Right cardiac atrium (tissue), 5 donors: ENCODE data around the gene RHBG. TPM values are rescaled to one million over a fixed set of nuclear protein-coding genes. Genes with fewer than 3 reads are reported as not detected.

ENCODE experiments used
- ATAC-seq, 2 donors: fragments of 200-7000 bp; cut with Tn5 transposase; one replicate each; pipeline versions ENCODE4 v1.8.0 to v1.9.1; 2020; ENCODE audit warnings: moderate library complexity in 2 of 2, mild to moderate bottlenecking in 1 of 2
- DNase-seq, 3 donors: peaks; one replicate each; pipeline ENCODE4 v3.0.0-alpha.2; 2020
- H3K27ac ChIP-seq: one replicate; pipeline ENCODE4 v1.5.1; 2013; ENCODE audit warnings: mild to moderate bottlenecking, low read length, control low read depth, moderate library complexity
- H3K27me3 ChIP-seq: one replicate; pipeline ENCODE4 v1.6.1; 2013; ENCODE audit not compliant: control insufficient read depth, insufficient read depth
- H3K4me1 ChIP-seq: one replicate; pipeline ENCODE4 v1.6.1; 2013; ENCODE audit warnings: low read length; ENCODE audit not compliant: control insufficient read depth, insufficient read depth
- H3K4me3 ChIP-seq: one replicate; pipeline ENCODE4 v1.5.1; 2013; ENCODE audit warnings: low read length, control low read depth
- H3K9me3 ChIP-seq: one replicate; pipeline ENCODE4 v1.6.1; 2013; ENCODE audit warnings: low read length; ENCODE audit not compliant: control insufficient read depth
- WGBS: extraction: QIAGEN DNeasy Blood & Tissue Kit; methylation state at CpG from one replicate; pipeline ENCODE4 v1.1.7; 2013; 5-methylcytosine and 5-hydroxymethylcytosine counted together
- intact Hi-C, 4 donors: fragments of 100-400 bp; cut with DNase I; formaldehyde crosslinking; loops; one replicate each; pipeline versions ENCODE4 v1.11.0 to v1.14.0; 2022 to 2023
- polyA plus RNA-seq: library from polyadenylated mRNA; stranded (reverse); fragments of 200-250 nt; gene quantifications from one replicate; pipeline ENCODE4 v1.2.3, GENCODE V29; 2013
- total RNA-seq, 4 donors: library from RNA; stranded (reverse); fragmentation: NEBNext Ultra II Directional; extraction: Animal tissue kit (Norgen Biotek cat#: 25700); gene quantifications; one replicate each; pipeline ENCODE4 v1.2.1, GENCODE V29; 2021
- donor health status: healthy with polysubstance abuse.
- donor health status: DM: no; HTN: yes; CAD: no.
- donor health status: DM: no; HTN: no; CAD: no.
- donor health status: DM: no; HTN: yes; CAD: no; lungs with severe emphysema.
- donor health status: DM: yes; HTN: yes; CAD: no.

Gene RHBG
- total and polyA plus RNA-seq, 5 donors, result 0.20 TPM; not detected in 4

DNA sequence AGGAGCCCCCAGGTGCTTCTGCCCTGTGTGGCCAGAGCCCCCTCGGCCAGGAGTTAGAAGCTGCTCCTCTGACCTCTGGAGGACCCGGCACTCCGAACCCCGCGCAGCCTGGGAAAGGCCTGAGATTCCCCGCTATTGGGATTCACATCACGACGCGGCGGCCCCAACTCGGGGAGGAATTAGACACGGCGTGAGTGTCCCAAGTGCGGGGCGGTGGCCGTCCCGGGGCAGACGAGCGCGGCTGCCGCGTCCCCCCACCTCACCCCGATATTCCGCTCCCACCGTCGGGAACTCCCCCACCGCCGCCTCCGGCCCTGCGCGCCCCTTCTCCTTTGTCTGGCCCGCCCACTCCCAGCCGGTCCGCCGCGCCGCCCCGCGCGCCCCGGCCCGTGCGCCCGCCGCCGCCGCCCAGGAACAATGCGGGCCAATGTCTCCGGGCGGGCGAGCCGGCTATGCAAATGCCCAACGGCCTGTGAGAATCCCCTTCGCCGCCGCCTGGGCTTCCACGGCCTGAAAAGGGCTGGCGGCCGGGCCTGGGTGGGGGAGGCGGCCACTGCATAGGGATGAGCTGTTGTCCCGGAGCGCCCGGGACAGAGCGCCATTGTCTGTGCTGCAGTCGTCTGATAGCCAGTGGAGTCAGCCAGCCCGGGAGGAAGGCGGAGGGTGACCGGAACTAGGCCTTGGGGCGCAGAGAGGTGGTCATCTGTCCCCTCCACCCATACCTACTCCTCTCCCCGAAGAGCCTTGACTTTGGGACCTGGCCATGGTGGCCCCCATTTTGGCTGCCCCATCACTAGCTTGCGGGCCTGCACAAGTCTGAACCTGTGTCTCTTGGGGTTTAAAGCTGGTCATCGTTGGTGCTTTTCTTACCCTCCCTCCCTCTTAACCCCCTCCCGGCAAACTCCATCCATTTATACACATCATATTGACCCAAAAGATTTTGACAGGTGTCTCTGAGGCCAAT lies 19.4 kb downstream of the RHBG start:
- ATAC-seq (no peak), DNase-seq (no peak)
- Histone ChIP-seq H3K4me1 (no peaks in the 10 kb centered on the region), H3K9me3 (no peaks in the 10 kb centered on the region), H3K27ac (no peak overlapping the region), H3K27me3 (no peaks in the 10 kb centered on the region), H3K4me3 (peak overlapping the region; percentile 47)
- intact Hi-C loops, result loop anchor here in 3 of 4 donors (5.0 to 10.0 kb wide), 5 partner anchors 54 to 266 kb away; partner anchors contain the start of genes GPATCH4 (in 1 of the 3) and HAPLN2 (in 1 of the 3)
- 10% methylated on average over 73 of the region's 73 CpGs for WGBS

DNA sequence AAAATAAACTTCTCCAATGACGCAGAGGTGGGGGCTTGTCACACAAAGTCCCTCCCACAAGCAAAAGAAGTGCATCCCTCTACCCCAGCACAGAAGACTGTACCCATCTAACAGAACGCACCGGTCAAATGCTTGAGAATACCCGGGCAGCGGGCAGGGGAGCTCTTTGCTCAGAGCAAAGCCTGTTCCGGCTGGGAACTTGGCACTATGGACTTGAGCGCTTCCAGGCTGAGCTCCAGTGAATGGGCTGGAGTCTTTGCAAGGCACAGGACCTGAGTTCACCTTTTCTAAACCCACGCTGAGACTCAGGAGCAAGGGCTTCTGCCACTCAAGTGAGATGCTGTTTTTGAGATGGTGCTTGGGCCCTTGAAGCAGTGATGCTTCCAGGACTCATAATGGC lies 20.3 kb downstream of the RHBG start:
- H3K27ac ChIP-seq, result no peak overlapping the region
- H3K27me3 ChIP-seq, result no peaks in the 10 kb centered on the region
- ATAC-seq, result no peak
- 96% methylated on average over 8 of the region's 8 CpGs for WGBS
- no peaks in the 10 kb centered on the region for H3K9me3 ChIP-seq
- peak in 1 of 3 donors; percentile 9 for DNase-seq
- no peak overlapping the region for H3K4me3 ChIP-seq
- H3K4me1 ChIP-seq, result no peaks in the 10 kb centered on the region
- intact Hi-C loops, result loop anchor here in 3 of 4 donors (5.0 to 10.0 kb wide), 5 partner anchors 53 to 265 kb away; partner anchors contain the start of genes GPATCH4 (in 1 of the 3) and HAPLN2 (in 1 of the 3)

DNA sequence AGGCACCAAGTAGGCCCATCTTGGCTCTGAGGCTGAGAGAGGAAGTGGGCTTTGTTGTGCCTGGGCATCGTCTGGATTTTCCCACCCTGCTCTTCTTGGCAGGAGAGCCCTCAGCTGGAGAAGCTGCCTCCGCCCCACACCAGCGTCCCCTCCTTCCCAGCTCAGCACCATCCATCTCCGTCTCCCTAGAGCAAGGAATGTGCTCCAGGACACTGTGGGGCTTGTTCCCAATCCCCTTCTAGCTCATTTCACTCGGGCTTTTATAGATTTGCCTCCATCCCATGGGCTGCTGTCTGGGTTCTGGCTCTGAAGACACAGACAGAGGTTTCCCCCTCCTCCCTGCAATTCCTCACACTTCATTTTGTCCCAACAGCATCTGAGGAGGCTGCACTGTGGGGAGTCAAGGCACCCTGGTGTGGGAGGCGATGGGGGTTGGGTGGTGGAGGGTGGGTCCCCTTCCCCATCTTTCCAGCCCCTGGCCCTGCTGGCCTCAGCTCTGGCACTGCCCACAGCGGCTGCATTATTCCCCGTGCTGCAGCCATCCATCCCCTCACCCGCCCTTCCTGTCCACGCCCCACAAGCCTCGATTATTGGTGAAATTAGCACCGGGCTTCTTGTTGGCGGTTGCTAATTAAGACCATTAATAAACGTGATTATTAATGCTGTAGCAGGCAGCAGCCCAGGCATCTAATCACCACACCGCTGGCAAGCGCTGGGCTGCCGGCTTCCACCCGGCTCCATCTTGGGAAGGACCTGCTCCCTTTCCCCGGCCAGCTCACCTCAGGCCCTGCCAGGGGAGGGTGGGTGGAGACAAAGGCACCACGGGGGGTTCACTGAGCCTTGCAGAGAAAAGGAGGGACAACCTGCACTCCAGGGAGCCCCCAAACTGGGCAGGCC lies 21.7 kb downstream of the RHBG start:
- Histone ChIP-seq H3K27me3 (no peaks in the 10 kb centered on the region), H3K9me3 (no peaks in the 10 kb centered on the region), H3K27ac (no peak overlapping the region), H3K4me1 (no peaks in the 10 kb centered on the region), H3K4me3 (no peak overlapping the region)
- intact Hi-C loops, result no loop called here
- peak in 1 of 3 donors; percentile 6 for DNase-seq
- ATAC-seq, result no peak
- 59% methylated on average over 20 of the region's 20 CpGs for WGBS

DNA sequence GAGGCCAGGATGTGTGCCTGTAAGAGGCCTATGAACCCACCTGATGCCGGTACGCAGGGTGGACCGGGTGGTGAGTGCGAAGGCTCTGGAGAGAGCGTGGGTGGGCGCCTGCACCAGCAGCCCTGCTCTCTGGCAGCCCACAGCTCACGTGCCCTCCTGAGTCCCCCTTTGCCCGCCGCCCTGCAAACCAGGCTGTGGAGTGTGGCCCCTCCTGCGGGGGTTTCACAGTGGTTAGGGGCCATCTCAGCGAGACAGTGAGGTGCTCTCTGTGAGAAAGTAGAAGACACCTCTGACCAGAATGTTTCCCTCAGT lies 22.3 kb downstream of the RHBG start:
- Histone ChIP-seq H3K27ac (no peak overlapping the region), H3K4me3 (no peak overlapping the region), H3K27me3 (no peaks in the 10 kb centered on the region), H3K4me1 (no peaks in the 10 kb centered on the region), H3K9me3 (no peaks in the 10 kb centered on the region)
- 78% methylated on average over 11 of the region's 11 CpGs for WGBS
- ATAC-seq (no peak), DNase-seq (peak in 1 of 3 donors; percentile 40)
- intact Hi-C loops, result no loop called here

DNA sequence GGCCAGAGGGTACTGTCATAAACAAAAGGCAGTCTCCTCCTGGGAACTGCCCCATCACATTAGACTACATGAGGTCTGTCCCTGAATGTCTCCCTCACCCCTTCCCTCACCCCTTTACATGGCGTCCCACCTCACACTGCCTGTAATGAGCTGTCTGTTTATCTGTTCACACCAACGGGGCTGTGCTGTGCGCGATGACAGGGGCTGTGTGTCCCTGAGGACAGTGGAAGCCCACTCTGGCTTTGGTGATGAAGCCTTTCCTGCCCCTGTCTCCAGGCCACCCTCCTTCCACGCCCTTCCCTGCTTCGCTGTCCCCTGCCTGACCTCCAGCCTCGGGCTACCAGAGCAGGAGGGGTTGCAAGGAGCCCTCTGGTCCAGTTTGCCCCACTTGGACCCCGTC lies 22.7 kb downstream of the RHBG start:
- Histone ChIP-seq H3K4me3 (no peak overlapping the region), H3K4me1 (no peaks in the 10 kb centered on the region), H3K9me3 (no peaks in the 10 kb centered on the region), H3K27me3 (no peaks in the 10 kb centered on the region), H3K27ac (no peak overlapping the region)
- 70% methylated on average over 8 of the region's 8 CpGs for WGBS
- ATAC-seq (no peak), DNase-seq (peak in 1 of 3 donors; percentile 1)
- intact Hi-C loops, result no loop called here

DNA sequence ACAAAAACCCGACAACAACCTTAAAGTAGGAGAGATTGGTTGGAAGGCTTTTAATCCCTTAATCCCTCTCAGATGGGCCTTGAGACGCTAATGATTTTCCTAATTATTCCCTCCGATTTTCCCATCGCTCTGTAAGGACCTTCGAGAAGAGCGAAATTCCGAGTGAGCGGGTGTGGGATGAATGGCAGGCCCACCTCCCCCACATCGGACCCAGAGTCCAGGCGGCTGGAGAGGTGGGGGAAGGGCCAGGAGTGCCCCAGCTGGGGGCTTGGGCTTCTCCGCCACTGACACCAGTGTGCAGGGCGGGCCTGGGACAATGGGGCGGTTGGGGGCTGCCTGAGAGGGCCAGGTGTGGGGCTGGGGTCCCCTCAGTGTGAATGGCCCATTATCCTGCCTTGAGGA lies 23.4 kb downstream of the RHBG start:
- 84% methylated on average over 13 of the region's 13 CpGs for WGBS
- H3K27ac ChIP-seq, result no peak overlapping the region
- no peaks in the 10 kb centered on the region for H3K9me3 ChIP-seq
- no peaks in the 10 kb centered on the region for H3K4me1 ChIP-seq
- intact Hi-C loops, result no loop called here
- DNase-seq (peak in 1 of 3 donors; percentile 16), ATAC-seq (no peak)
- H3K4me3 ChIP-seq, result no peak overlapping the region
- no peaks in the 10 kb centered on the region for H3K27me3 ChIP-seq

DNA sequence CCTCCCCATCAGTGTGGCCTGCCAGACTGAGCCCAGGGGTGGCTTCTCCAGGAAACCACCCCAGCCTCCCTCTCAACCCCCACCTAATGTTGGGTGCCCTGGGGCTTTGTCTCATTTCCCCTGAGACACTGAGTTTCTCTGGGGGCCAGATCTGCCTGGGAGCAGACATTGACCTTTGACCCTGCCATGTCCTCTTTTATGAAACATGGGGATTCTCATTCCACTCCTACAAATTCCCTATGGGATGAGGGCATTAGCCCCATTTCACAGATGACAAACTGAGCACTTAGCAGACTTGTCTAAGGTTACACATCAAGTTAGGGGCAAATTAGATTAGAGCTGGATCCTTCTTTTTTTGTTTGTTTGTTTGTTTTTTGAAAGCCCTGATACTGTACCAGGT lies 24.1 kb downstream of the RHBG start:
- ATAC-seq (no peak), DNase-seq (no peak)
- H3K4me1 ChIP-seq, result no peaks in the 10 kb centered on the region
- H3K27me3 ChIP-seq, result no peaks in the 10 kb centered on the region
- H3K9me3 ChIP-seq, result no peaks in the 10 kb centered on the region
- intact Hi-C loops, result no loop called here
- no peak overlapping the region for H3K27ac ChIP-seq
- no peak overlapping the region for H3K4me3 ChIP-seq

DNA sequence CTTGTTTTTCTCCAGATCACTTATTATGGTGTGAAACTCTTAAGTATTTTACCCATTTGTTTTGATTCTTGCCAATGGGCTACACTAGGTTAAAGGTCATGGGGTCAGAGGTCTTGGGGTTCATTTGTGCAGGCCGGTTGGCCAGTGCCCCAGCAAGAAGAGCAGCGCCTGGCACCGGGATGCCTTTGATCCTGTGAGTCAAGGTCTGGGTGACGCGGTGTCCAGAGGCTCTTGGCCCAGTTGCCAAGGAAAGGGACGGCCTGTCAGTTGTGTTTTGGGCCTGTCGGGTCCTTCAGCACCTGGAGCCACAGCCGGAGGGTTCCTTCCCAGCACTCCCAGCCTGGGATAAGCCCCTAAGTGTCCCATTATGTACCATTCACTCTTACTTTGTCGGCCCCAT lies 25.1 kb downstream of the RHBG start:
- WGBS, result 87% methylated on average over 9 of the region's 9 CpGs
- ATAC-seq (no peak), DNase-seq (peak in 1 of 3 donors; percentile 23)
- Histone ChIP-seq H3K9me3 (no peaks in the 10 kb centered on the region), H3K4me3 (no peak overlapping the region), H3K27me3 (no peaks in the 10 kb centered on the region), H3K4me1 (no peaks in the 10 kb centered on the region), H3K27ac (no peak overlapping the region)
- intact Hi-C loops, result no loop called here

DNA sequence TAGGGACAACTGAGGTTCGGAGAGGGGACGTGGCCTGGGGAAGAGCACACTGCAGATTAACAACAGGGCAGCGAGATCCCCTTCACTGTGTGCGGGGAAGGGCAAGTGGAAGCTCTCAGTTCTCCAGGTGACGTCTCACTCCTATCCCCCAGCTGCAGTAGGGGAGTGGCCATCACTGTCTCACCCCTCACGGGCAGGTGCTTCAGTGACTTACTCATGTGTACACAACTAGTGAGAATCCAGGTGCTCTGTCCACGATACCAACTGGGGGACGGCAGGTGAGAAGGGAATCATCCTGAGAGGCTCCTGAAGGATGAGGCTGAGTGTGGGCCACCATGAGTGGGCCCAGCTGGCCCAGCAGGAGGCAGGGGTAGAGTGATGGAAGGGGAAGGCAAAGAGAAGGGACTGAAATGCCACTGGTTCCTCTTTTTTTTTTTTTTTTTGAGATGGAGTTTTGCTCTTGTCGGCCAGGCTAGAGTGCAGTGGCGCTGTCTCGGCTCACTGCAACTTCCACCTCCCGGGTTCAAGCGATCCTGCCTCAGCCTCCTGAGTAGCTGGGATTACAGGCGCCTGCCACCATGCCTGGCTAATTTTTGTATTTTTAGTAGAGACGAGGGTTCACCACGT lies 25.9 kb downstream of the RHBG start:
- no peak for ATAC-seq
- WGBS, result 86% methylated on average over 16 of the region's 16 CpGs
- Histone ChIP-seq H3K4me3 (no peak overlapping the region), H3K9me3 (no peaks in the 10 kb centered on the region), H3K27ac (no peak overlapping the region), H3K4me1 (no peaks in the 10 kb centered on the region), H3K27me3 (no peaks in the 10 kb centered on the region)
- DNase-seq, result peak in 1 of 3 donors; percentile 10
- intact Hi-C loops, result no loop called here

DNA sequence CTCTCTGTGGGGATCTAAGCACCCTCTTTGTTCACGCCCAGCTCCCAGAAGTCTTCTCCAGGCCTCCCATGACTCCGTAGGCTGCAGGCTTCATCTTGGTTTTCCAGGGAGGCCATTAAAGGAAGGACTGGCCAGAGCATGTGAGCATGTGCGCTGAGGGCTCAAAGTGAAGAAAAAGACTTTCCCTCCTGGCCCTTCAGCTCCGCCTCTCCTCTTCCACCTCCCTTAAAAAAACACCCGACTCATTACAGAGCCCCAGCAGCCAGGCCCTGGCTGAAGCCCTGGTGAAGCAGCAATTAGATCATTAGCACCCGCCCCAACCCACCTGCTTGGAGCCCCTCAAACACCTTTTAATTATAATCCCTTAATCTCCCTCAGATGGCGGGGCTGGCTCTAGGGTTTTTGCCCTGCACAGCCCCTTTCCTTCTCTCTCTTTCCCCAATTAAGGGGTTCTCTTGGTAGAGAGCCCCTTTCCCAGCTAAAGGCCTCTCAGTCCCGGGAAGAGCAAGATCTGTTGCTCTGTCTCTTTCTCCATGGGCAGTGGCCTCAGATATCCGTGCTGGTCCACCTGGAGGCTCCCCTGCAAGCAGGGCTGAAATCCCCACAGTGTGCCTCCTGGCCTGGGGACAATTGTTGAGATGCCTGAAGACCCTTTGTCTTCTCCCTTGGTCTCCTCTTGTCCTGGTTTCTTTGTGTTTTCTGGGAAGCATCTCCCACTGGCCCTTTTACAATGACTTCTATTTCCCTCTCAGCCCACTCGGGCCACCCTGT lies 30.5 kb downstream of the RHBG start:
- intact Hi-C loops, result no loop called here
- no peak for ATAC-seq
- 79% methylated on average over 10 of the region's 10 CpGs for WGBS
- DNase-seq, result peak in 1 of 3 donors; percentile 12
- no peak overlapping the region for H3K4me3 ChIP-seq
- H3K4me1 ChIP-seq, result no peaks in the 10 kb centered on the region
- no peaks in the 10 kb centered on the region for H3K27me3 ChIP-seq
- H3K9me3 ChIP-seq, result no peaks in the 10 kb centered on the region
- H3K27ac ChIP-seq, result no peak overlapping the region
